ENCODE data around the gene PSMD4. TPM values are rescaled to one million over a fixed set of nuclear protein-coding genes. Genes with fewer than 3 reads are reported as not detected.

PSMD4 gene
- total RNA-seq, 2 experiments from 2014 or later, result 57.2 TPM

DNA sequence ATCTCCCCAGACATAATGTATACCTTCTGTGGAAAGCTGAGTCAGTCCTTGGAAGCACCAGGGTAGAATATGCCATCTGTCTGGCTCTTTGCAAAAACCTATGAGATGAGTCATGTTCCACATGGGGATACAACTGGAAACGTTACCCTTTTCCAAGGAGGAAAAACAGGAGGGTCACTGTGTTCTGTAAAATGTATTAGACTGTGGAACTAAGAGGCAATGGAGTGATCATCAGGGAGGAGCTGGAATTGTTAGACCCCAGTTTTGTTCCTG lies 16.1 kb upstream of the PSMD4 start:
- H3K4me3 Mint-ChIP-seq, result no peak overlapping the region
- ChIA-PET CTCF (no interaction called here), POLR2A (no interaction called here)
- no peak overlapping the region for H3K27ac Mint-ChIP-seq
- no peaks in the 10 kb centered on the region for H3K9me3 Mint-ChIP-seq
- no peaks in the 10 kb centered on the region for H3K27me3 Mint-ChIP-seq
- ATAC-seq (ENCODE audit: poor library complexity) (no peak), DNase-seq (no peak)
- intact Hi-C loops (cut with DNase I, micrococcal nuclease), result loop anchor here in 1 of 2 experiments (5.0 kb wide), 1 partner anchor 216 kb away; no protein-coding TSS in a partner anchor
- Histone ChIP-seq H3K27me3 (ENCODE audit: control insufficient read depth in 1 of 2, insufficient read depth in 2 of 2, low read length in 2 of 2) (no peaks in the 10 kb centered on the region), H3K27ac (ENCODE audit: low read depth in 1 of 2, low read length in 2 of 2) (no peak overlapping the region), H3K36me3 (ENCODE audit: insufficient read depth, low read length) (peaks cover 85% of the 10 kb centered on the region), H3K4me3 (ENCODE audit: low read length) (no peak overlapping the region), H3K4me1 (ENCODE audit: insufficient read depth, low read length) (no peaks in the 10 kb centered on the region), H3K9me3 (ENCODE audit: control insufficient read depth in 1 of 2, insufficient read depth in 1 of 2, low read length in 2 of 2) (no peaks in the 10 kb centered on the region)
- no peaks in the 10 kb centered on the region for H3K4me1 Mint-ChIP-seq (ENCODE audit: low read depth)
- TF ChIP-seq, protein P1, sequence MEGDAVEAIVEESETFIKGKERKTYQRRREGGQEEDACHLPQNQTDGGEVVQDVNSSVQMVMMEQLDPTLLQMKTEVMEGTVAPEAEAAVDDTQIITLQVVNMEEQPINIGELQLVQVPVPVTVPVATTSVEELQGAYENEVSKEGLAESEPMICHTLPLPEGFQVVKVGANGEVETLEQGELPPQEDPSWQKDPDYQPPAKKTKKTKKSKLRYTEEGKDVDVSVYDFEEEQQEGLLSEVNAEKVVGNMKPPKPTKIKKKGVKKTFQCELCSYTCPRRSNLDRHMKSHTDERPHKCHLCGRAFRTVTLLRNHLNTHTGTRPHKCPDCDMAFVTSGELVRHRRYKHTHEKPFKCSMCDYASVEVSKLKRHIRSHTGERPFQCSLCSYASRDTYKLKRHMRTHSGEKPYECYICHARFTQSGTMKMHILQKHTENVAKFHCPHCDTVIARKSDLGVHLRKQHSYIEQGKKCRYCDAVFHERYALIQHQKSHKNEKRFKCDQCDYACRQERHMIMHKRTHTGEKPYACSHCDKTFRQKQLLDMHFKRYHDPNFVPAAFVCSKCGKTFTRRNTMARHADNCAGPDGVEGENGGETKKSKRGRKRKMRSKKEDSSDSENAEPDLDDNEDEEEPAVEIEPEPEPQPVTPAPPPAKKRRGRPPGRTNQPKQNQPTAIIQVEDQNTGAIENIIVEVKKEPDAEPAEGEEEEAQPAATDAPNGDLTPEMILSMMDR (IDR thresholded peaks at IDR 0.05), result no peak
- H3K36me3 Mint-ChIP-seq (ENCODE audit: low read depth), result peaks cover 96% of the 10 kb centered on the region

DNA sequence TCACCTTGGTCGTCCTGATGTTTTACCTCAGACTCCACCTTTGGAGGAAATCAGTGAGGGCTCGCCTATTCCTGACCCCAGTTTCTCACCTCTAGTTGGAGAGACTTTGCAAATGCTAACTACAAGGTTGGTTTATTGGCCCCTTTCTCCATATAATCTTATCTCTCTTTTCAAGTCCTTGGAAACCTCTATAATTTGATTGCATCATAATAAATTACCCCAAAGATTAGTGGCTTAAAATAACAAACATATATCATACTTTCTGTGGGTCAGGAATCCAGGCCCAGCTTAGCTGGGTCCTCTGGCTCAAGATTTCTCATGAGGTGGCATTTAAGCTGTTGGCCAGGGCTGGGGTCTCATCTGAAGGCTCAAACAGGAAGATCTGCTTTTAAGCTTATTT lies 12.1 kb upstream of the PSMD4 start:
- Histone ChIP-seq H3K36me3 (ENCODE audit: insufficient read depth, low read length) (peaks cover 75% of the 10 kb centered on the region), H3K9me3 (ENCODE audit: control insufficient read depth in 1 of 2, insufficient read depth in 1 of 2, low read length in 2 of 2) (no peaks in the 10 kb centered on the region), H3K4me3 (ENCODE audit: low read length) (no peak overlapping the region), H3K27me3 (ENCODE audit: control insufficient read depth in 1 of 2, insufficient read depth in 2 of 2, low read length in 2 of 2) (no peaks in the 10 kb centered on the region), H3K27ac (ENCODE audit: low read depth in 1 of 2, low read length in 2 of 2) (no peak overlapping the region), H3K4me1 (ENCODE audit: insufficient read depth, low read length) (no peaks in the 10 kb centered on the region)
- Mint-ChIP-seq H3K4me1 (ENCODE audit: low read depth) (no peaks in the 10 kb centered on the region), H3K27me3 (no peaks in the 10 kb centered on the region), H3K9me3 (no peaks in the 10 kb centered on the region), H3K36me3 (ENCODE audit: low read depth) (peaks cover 94% of the 10 kb centered on the region), H3K27ac (no peak overlapping the region), H3K4me3 (no peak overlapping the region)
- intact Hi-C loops (cut with DNase I, micrococcal nuclease), result no loop called here
- TF ChIP-seq, protein P1 (IDR thresholded peaks at IDR 0.05), result no peak
- POLR2A ChIA-PET, result interaction anchor here (1.0 kb wide), 1 partner anchor 11 kb away, joined by 3 read pairs; no protein-coding TSS in a partner anchor
- CTCF ChIA-PET, result no interaction called here
- ATAC-seq (ENCODE audit: poor library complexity), result no peak
- DNase-seq, result no peak

DNA sequence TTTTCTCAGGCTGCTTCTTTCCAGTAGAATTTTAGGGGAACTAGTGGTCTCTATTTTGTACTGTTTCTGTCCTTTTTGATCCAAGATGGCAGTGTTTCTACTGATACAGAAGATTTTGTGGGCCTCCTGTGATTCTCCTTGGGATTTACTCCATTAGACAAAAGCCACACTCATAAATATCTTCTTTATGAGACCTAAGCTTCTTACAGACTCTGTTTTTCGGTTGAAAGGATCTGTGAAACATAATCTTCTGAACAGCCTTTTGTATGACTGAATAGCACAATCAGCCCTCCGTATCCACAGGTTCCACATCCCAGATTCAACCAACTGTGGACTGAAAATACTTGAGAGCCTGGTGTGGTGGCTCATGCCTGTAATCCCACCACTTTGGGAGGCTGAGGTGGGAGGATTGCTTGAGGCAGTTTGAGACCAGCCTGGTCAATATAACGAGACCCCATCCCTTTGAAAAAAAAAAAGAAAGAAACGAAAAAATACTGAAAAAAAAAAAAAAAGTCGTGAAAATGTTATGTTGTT lies 10.8 kb upstream of the PSMD4 start:
- CTCF ChIA-PET, result no interaction called here
- no peak overlapping the region for H3K4me3 Mint-ChIP-seq
- no peak for ATAC-seq (ENCODE audit: poor library complexity)

More for the DNA sequence above, 10.8 kb upstream of the PSMD4 start:
- POLR2A ChIA-PET, result interaction anchor here (1.0 kb wide), 1 partner anchor 10 kb away, joined by 3 read pairs; no protein-coding TSS in a partner anchor
- peaks cover 91% of the 10 kb centered on the region for H3K36me3 Mint-ChIP-seq (ENCODE audit: low read depth)
- H3K27me3 ChIP-seq (ENCODE audit: control insufficient read depth in 1 of 2, insufficient read depth in 2 of 2, low read length in 2 of 2), result no peaks in the 10 kb centered on the region
- no peaks in the 10 kb centered on the region for H3K27me3 Mint-ChIP-seq
- TF ChIP-seq, protein P1 (IDR thresholded peaks at IDR 0.05), result no peak
- no peaks in the 10 kb centered on the region for H3K9me3 ChIP-seq (ENCODE audit: control insufficient read depth in 1 of 2, insufficient read depth in 1 of 2, low read length in 2 of 2)
- H3K36me3 ChIP-seq (ENCODE audit: insufficient read depth, low read length), result peaks cover 75% of the 10 kb centered on the region
- H3K4me3 ChIP-seq (ENCODE audit: low read length), result no peak overlapping the region
- H3K4me1 ChIP-seq (ENCODE audit: insufficient read depth, low read length), result no peaks in the 10 kb centered on the region
- no peaks in the 10 kb centered on the region for H3K9me3 Mint-ChIP-seq
- H3K4me1 Mint-ChIP-seq (ENCODE audit: low read depth), result no peaks in the 10 kb centered on the region
- H3K27ac Mint-ChIP-seq, result no peak overlapping the region
- intact Hi-C loops (cut with DNase I, micrococcal nuclease), result no loop called here
- DNase-seq, result no peak
- H3K27ac ChIP-seq (ENCODE audit: low read depth in 1 of 2, low read length in 2 of 2), result no peak overlapping the region
